ENCODE results near the gene RGSL1.

Gene RGSL1

GRCh38 chr1:182450087-182450486, at the start of gene RGSL1:
Gene RGSL1 (plus strand): TSS chr1:182450146. CDS start chr1:182450166, 20 bp downstream.
- no peak for DNase-seq

DNA sequence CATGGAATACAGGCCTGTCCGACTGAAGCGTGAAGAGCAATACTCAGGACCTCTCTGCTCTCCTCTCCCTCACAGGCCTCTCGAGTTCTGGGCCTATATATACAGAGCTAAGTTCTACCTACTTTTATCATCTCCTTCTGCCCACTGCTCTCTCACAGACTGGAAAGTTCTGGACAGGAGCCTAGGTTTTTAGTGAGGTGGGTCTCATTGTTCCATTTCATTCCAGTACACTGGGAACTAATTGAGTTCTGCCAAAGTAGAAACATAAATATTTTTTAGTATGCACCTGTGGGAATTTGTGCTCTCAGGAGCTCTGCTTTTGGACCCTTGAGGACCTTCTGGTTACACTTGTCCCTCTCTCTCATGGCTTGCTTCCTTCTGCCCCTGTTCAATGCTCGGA, 49.4 kb upstream of the RGSL1 start, which contains the start of gene TEDDM1:
Gene TEDDM1, minus strand, starts transcription at position 101 of the 400 bp plus-strand sequence. CDS start 182 bp downstream, outside the sequence.
- DNase-seq: no peak

DNA sequence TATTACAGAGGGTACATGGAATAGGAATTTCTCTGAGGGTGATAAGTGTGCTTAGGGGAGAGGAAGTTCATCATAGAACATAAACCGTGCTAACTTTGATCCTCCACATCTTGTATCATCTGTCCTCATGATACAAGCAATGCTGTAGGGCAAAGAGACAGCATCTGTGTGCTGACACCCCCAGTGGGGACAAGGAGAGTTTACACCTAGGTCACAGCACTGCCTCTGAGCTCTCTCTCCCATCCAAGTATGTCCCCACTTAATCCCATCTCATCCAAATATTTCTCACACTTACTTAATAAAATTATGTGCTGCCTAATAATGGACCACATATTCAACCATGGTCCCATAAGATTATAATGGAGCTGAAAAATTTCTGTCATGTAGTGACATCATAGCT, 45.2 kb upstream of the RGSL1 start:
- DNase-seq: no peak

GRCh38 chr1:182405578-182405977, 44.4 kb upstream of the RGSL1 start:
- no peak for DNase-seq

DNA sequence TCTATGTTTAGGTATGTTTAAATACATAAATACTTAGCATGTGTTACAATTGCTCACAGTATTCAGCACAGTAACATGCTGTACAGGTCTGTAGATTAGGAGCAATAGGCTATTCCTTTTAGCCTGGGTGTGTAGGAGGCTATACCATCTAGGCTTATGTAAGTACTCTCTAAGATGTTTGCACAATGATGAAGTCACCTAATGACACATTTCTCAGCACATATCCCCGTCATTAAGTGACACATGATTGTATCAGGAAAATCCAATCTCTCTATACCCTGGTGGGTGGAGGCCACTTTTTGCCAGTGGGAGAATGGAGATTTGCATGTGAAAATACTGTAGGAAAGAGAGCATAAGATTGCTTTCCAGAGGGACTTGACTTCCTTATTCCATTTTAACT, 43.9 kb upstream of the RGSL1 start:
- no peak for DNase-seq

- no peak for DNase-seq
Measured at GRCh38 chr1:182407724-182408123, 42.2 kb upstream of the RGSL1 start.

DNA sequence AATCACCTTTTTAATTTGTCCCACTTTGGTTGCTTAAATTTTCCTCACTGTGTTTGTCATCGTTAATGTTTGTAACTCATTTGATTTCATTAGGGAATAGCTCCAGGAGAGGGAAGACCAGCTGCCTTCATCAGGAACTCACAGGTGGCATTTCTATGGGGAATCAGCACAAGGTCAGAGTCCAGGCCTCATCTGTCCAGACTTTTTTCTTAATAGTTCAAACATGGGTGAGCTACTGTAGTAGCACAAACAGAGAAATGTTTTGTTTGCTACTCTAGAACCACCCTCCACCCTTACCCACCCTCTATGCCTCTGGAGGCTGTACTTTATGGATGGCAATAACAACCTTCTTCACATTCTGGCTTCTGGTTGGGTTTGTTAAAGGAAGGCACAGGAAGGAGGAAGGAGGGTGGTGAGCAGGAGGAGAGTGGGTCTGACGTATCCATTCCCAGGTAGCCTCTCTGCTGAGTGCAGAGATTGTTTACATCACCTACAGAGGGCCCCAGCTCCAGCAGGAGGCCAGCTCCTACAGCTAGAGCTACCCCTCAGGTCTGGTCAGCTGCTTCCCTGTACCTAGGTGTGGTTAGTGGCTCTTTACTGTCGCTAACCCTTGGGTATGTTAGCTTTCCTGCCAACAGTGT, 41.4 kb upstream of the RGSL1 start:
- no peak for DNase-seq

DNA sequence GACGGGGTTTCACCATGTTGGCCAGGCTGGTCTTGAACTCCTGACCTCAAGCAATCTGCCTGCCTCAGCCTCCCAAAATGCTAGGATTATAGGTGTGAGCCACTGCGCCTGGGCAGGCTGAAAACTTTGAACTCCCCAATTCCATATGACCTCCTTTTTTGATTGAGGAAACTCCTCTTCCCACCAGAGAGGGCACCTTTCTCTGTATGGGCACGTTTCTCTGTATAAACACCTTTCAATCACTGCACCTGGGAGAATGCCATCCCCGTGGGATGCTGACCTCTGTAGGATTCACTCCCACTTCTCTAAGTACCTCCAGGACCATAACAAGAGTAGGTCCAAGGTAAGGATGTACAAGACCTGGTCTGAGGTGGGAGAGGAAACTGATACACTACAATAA, 39.8 kb upstream of the RGSL1 start:
- DNase-seq: no peak

GRCh38 chr1:182410620-182411273, 39.2 kb upstream of the RGSL1 start:
- no peak for DNase-seq

- DNase-seq: no peak
Measured at GRCh38 chr1:182413486-182413885, 36.5 kb upstream of the RGSL1 start.

DNA sequence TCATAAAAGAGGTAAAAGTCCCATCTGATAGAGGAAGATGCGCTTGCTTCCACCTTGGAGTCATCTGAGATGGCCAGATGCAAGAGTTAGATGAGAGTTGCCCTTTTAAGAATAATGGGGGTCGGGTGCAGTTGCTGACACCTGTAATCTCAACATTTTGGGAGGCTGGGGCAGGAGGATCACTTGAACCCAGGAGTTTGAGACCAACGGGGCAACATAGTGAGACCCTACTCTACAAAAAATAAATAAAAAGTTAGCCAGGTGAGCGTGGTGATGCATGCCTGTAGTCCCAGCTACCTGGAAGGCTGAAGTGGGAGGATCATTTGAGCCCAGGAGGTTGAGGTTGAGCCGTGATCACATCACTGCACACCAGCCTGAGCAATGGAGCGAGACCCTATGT, 36.0 kb upstream of the RGSL1 start:
- DNase-seq: no peak

DNA sequence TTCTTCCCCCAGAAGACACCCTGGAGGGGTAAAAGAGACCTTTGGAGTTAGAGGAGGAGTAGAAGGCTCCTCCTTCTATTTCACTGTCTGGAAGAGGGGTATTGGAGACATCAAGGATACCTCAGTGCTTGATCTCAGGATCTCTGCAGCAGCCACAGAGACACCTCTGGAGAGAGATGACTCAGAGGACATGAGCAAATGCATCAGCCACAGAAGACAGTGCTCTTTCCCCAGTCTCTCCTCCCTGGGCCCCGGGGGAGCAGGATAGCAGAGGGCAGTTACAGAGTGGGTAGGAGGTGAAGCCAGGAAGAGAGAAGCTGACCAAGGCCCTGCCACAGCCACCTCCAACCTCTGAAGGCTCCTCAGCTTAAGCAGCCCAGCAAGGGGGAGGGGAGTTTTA, 34.2 kb upstream of the RGSL1 start:
- no peak for DNase-seq

GRCh38 chr1:182426442-182427430, 23.2 kb upstream of the RGSL1 start:
- no peak for DNase-seq

- DNase-seq: no peak
Measured at GRCh38 chr1:182428043-182428442, 21.9 kb upstream of the RGSL1 start.

- DNase-seq: no peak
Measured at GRCh38 chr1:182430263-182431068, 19.5 kb upstream of the RGSL1 start.

GRCh38 chr1:182431278-182431677, 18.7 kb upstream of the RGSL1 start:
- DNase-seq: no peak

DNA sequence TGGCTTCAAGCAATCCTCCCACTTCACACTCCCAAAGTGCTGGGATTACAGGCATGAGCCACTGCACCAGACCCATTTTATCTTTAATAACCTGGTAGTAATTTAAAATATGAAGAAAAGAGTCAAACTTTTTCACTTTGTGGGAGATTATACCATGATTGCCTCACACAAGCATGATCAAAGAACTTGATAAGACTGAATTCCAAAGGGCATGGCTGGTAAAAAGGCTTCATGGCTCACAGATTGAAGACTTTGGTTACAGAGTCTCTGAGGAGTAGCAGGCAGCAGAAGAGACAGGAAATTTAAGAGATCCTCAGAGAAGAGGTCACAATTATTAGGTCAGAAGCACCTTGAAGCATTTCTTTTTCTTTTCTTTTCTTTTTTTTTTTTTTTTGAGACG, 16.4 kb upstream of the RGSL1 start:
- DNase-seq: no peak

DNA sequence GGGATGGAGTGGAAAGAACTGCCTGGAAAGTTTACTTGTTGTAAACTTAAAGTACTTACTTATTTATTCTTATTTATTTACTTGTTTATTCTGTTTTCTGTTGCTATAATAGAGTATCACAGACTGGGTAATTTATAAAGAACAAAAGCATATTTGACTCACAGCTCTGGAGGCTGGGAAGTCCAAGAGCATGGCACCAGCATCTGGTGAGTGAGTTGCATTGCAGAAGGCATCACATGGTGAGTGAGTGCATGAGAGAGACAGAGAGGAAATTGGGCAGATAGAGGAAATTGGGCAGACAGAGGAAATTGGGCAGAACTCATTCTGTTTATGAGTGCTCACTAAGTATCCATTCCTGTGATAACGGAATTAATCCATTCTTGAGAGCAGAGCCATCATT, 11.6 kb upstream of the RGSL1 start:
- DNase-seq: no peak

DNA sequence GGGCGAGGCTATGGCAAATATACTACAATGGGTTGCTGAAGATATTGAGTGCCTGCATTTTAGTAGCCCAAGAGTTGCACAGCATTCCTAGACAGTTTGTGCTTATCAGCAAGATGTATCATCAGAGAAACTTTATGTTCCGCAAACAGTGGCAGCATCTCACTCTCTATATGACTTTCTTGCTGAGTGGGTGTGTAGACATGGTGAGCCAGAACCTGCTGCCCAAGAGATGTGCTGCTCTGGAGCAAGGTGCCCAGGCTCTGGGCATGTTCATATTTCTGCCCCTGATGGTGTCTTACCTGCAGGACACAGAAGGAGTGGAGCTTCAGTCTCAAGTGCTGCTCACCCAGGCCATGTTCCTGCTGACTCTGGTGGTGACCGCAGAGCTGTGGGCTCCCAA, 8.2 kb upstream of the RGSL1 start:
- no peak for DNase-seq

DNA sequence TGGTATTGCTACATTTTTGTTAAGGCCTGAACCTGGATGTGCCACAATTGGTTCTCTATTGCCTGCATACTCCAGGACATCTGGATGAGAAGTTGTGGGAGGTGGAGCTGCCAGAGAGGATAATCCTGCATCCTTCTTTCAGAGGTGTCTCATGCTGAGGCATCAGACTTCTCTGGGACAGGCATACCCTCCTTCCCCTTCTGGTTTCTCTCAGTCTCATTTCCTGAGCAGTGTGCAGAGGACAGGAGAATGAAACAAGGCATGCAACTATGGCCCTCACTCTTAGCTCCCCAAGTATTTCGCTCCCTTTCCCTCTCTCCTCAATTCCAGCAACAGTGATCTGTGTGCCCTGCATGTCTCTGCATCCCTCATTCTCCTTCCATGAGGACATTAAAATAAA, 7.6 kb upstream of the RGSL1 start:
- no peak for DNase-seq

DNA sequence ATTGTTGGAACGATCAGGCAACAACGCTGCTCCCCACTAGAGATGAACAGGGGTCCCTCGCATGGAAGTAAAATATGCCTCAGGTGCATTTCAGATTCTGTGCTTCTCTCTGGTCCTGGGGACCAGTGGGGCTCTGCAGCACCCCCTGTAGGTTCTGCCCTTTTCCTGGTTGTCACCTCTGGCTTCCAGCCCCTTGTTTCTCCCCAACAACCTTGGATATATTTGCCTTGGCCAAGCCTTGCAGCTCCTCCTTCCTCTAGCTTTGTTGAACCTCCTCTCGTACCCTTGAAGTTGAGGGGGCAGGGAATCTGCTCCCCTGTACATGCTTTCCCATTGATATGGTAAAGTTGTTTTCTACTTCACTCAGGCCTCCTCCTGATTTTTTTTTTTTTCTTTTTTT, 5.4 kb upstream of the RGSL1 start:
- DNase-seq: no peak
